GM18511 (cell line): ENCODE measurements around the gene PTGIS.

Source experiments
- ATAC-seq: cut with Tn5 transposase; IDR thresholded peaks from one replicate; pipeline ENCODE4 v1.9.1; 2021; ENCODE audit warnings: mild to moderate bottlenecking, moderate library complexity; ENCODE audit not compliant: unreplicated experiment

PTGIS gene

GRCh38 chr20:49560646-49561045 is 7.3 kb downstream of the PTGIS start:
- no peak for ATAC-seq

DNA sequence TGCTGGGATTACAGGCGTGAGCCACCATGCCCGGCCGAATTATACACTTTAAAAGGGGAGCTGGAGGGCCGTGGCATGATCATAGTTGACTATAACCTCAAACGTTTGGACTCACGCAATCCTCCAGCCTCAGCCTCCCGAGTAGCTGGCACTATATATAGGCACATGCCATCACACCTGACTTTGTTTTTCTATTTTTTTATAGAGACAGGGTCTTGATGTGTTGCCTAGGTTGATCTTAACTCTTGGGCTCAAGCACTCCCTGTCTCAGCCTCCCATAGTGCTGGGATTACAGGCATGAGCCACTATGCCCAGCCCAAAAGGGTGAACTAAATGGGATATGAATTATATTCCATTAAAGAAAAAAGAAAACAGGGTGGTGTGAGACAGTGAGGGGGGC is 7.8 kb downstream of the PTGIS start:
- ATAC-seq, result no peak

- ATAC-seq, result no peak
These were observed 8.4 kb downstream of the PTGIS start for GRCh38 chr20:49559411-49560081.

DNA sequence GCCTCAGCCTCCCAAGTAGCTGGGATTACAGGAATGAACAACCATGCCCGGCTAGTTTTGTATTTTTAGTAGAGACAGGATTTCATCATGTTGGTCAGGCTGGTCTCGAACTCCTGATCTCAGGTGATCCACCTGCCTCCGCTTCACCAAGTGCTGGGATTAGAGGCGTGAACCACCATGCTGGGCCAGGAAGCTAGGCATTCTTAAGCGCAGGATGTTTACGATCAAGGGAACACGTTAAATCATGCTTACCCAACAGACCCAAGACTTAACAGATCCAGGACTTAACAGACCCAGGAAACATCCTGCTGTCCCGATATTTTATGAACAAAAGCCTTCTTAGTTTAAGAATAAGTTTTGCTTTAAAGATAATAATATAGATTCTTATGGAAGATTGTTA is 9.1 kb downstream of the PTGIS start:
- no peak for ATAC-seq

DNA sequence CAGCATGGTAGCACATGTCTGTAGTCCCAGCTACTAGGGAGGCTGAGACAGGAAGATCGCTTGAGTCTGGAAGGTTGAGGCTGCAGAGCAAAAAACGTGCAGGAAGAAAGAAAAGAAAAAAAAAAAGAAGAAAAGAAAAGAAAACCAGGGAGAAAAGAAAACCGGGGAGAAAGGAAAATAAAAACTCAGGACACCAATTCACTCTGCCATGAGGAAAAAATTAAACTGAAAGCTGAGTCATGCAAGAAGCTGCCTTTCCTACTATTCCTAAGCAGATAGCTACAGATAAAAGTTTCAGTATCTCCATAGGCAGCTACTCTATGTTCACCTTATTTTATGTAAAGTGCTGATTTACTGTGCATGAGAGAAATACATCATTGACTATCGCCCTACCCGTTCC is 10.5 kb downstream of the PTGIS start:
- no peak for ATAC-seq

DNA sequence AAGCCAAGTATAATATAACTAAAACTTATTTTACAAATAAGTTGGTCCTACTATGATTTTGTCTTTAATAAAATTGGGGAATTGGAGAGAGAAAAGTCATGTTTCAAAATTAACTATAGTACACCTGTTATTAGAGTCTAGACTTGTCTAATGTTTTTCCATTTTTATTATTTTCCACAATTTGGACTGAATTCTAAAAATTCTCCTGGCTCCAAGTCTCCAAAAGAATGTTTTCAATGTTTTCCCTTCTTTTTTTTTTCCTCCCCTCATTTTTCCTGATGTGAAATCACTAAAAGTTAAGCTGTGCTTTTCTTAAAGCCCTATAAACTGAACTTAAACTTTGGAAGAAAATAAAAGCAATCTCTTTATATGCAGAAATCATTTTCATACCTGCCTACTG is 11.3 kb downstream of the PTGIS start:
- ATAC-seq, result no peak

- ATAC-seq, result no peak
These were observed 18.0 kb downstream of the PTGIS start for GRCh38 chr20:49549801-49550551.

DNA sequence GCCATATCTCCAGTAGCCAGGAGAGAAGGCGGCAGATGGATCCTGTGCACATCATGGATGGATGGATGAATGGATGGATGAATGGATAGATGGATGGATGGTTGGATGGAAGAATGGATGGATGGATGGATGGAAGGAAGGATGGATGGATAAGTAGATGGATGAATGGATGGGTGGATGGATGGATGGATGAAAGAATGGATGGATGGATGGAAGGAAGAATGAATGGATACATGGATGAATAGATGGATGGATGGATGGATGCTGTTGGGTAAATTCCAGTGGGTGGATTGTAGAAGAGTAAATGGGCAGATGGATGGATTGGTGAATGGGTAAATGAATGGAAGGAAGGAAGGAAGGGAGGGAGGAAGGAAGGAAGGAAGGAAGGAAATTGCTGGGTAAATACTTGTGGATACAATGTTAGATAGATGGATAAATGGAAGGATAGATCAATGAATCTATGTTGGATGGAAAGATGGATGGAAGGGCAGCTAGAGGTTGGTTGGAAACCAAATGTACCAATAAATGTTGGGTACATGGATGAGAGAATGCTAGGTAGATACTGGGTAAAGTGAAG is 19.5 kb downstream of the PTGIS start:
- ATAC-seq, result no peak

DNA sequence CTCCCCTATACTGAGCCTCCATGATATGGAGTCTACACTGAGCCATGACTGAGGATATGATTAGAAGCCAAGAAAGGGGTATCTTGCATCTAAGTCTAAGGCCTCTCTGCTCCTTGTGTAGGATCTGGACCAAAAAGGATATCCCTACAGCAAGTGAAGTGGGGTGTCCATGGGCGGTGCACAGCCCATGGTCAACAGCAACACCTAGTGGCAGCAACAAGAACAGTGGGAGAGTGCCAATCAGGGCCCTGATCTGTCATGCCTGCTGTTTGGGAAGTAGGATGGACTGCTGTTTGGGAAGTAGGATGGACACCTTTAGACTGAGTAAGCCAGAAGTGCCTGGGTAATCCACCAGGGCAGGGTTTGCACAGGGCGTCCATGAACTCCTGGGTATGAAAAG is 22.4 kb downstream of the PTGIS start:
- ATAC-seq, result no peak

- no peak for ATAC-seq
These were observed 23.4 kb downstream of the PTGIS start for GRCh38 chr20:49544535-49544934.

- ATAC-seq, result no peak
These were observed 24.0 kb downstream of the PTGIS start for GRCh38 chr20:49543858-49544437.

GRCh38 chr20:49543071-49543857 is 24.7 kb downstream of the PTGIS start:
- ATAC-seq, result no peak

- ATAC-seq, result no peak
These were observed 25.4 kb downstream of the PTGIS start for GRCh38 chr20:49542514-49542991.

DNA sequence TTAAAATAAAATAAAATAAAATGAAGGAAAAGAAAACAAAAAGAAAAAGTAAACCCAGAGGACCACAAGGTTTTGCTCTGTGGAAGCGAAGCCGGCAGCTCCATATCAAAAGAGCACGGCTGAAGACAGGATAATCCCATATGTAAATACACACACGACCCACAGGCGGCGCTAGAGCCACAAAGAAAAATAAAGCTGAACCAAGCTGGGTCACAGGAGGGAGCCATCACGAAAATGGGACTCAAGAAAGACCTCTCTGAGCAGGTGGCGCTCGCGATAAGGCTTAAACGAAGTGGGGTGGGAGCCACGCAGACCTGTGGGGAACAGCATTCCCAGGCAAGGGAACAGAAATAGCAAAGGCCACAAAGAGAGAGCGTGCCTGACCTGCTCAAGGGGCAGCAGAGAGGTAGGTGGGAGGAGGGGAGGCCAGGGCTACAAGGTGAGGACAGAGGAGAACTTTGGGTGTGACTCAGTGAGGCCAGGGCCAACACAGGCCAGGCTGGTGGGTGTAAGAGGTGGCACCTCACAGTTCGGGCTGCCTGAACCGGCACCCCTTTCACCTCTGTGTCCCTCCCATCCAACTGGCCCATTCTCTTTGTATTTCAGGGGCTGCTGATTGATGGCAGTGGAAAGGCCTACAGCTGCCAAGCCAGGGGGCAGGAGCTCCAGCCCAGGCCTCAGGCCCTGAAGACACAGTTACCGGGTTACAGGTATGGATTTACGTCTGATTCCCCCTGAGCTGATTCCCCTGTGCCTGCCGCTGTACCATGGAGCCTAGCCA is 26.0 kb downstream of the PTGIS start:
- ATAC-seq, result no peak

- no peak for ATAC-seq
These were observed 27.1 kb downstream of the PTGIS start for GRCh38 chr20:49540687-49541435.

DNA sequence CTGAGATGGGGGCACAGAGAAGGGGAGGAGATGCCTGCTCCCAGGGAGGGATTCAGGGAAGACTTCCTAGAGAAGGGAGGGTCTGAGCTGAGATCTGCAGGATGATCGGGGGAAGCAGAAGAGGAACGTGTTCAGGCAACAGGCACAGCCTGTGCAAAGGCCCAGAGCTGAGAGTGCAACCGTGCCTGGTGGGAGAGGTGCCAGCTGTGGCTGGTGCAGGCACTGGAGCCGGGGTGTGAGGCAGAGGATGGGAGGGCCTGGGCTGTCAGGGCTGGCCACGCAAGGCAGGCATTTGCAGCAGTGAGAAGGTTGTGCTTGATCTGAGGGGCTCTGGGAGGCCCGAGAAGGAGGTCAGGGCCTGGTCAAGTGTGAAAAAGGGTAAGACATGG is 27.7 kb downstream of the PTGIS start:
- ATAC-seq, result no peak

- ATAC-seq, result no peak
These were observed 28.3 kb downstream of the PTGIS start for GRCh38 chr20:49539481-49540231.

- ATAC-seq, result no peak
These were observed 29.0 kb downstream of the PTGIS start for GRCh38 chr20:49538950-49539349.

DNA sequence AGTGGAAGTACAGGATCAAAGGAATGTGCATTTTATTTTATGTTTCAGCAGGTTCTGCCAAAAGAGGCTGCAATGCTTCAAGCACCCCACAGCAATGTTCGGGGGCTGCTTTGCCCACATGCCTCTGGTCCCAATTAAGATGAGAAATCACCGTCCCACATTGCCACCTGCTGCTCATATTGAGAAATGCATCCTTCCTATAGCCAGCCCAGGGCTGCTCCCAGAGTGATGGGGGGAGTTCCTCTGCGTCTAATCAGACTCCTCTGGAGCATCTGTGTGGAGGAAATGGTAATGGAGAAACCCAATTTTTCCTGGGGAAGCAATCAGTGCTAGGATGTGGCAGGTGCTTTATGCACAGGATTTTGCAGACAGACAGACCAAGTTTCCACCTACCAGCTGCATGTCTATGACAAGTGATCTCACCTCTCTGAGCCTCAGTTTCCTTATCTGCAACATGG is 33.7 kb downstream of the PTGIS start:
- ATAC-seq, result no peak
